GM12875 (cell line): ENCODE measurements around the gene CHKB.

ENCODE experiments used
- H3K4me3 ChIP-seq: one replicate; pipeline ENCODE4 v1.5.1; 2011; ENCODE audit warnings: low read depth, low read length, control low read depth
- TF ChIP-seq, protein P1 (sequence below): IDR thresholded peaks from 2 replicates; pipeline ENCODE4 v1.5.1; 2011; ENCODE audit warnings: low read depth, mild to moderate bottlenecking, control low read depth, inconsistent platforms, low read length, moderate library complexity, borderline replicate concordance; ENCODE audit not compliant: insufficient read depth

The CHKB gene

DNA sequence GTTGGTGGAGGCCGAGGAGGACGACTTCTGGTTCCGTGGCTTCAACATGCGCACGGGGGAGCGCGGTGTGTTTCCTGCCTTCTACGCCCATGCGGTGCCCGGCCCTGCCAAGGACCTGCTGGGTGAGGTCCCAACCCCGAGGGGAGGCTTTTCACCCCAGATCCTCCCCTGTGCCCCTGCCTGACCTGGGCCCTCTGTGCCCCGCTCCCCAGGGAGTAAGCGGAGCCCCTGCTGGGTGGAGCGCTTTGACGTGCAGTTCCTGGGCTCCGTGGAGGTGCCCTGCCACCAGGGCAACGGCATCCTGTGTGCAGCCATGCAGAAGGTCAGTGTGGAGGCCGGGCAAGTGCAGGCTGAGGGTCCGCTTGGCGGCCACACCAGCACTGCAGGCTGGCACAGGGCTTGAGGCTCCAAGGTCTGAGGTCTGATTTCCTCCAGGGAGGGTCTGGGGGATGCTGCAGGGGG, 23.0 kb upstream of the CHKB start:
- no peak overlapping the region for H3K4me3 ChIP-seq
- TF ChIP-seq, protein P1, sequence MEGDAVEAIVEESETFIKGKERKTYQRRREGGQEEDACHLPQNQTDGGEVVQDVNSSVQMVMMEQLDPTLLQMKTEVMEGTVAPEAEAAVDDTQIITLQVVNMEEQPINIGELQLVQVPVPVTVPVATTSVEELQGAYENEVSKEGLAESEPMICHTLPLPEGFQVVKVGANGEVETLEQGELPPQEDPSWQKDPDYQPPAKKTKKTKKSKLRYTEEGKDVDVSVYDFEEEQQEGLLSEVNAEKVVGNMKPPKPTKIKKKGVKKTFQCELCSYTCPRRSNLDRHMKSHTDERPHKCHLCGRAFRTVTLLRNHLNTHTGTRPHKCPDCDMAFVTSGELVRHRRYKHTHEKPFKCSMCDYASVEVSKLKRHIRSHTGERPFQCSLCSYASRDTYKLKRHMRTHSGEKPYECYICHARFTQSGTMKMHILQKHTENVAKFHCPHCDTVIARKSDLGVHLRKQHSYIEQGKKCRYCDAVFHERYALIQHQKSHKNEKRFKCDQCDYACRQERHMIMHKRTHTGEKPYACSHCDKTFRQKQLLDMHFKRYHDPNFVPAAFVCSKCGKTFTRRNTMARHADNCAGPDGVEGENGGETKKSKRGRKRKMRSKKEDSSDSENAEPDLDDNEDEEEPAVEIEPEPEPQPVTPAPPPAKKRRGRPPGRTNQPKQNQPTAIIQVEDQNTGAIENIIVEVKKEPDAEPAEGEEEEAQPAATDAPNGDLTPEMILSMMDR, result no peak

DNA sequence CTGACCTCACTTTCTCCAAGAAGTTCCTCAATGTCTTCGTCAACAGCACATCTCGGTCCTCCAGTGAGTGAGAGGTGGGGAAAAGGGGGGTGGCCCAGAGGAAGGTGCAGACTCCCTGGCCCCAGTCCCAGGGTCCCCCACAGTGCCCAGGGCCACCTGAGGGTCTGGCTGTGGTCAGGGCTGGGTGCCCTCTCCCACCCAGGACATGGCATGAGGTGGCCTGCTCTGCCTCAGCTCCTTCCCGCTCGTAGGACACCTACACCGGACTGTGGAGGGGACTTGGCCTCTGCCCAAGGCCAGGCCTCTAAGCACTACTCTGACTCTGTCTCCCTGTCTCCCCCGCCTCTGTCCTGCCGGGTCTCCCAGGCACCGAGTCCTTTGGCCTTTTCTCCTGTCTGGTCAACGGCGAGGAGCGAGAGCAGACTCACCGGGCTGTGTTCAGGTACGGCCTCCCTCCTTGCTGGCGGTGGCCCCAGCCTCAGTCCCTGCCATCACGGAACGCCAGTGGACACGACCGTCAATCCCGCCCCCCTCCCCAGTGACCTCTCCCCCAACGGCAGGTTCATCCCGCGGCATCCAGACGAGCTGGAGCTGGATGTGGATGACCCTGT, 22.5 kb upstream of the CHKB start:
- TF ChIP-seq, protein P1, result no peak

GRCh38 chr22:50604256-50605001, 21.8 kb upstream of the CHKB start:
- TF ChIP-seq, protein P1, result no peak
- H3K4me3 ChIP-seq, result no peak overlapping the region

More for the DNA sequence above, 22.5 kb upstream of the CHKB start:
- H3K4me3 ChIP-seq, result no peak overlapping the region

GRCh38 chr22:50603511-50604255, 21.0 kb upstream of the CHKB start:
- H3K4me3 ChIP-seq, result no peak overlapping the region
- TF ChIP-seq, protein P1, result no peak

DNA sequence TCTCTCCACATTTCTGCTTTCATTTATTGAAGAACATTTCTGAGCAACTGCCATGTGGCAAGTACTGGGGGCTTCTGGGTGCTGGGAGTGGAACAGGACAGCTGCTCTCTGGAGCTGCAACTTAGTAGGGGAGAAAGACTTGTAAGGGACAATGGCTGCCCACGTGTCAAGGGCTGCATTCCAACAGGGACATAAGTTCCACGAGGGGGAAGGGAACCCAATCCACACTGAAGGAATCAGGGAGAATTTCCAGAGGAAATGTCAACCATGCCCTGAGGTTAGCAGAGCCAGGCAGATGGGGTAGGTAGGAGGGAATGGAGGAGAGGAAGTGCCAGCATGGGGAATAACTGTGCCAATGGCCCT, 19.7 kb upstream of the CHKB start:
- TF ChIP-seq, protein P1, result no peak
- H3K4me3 ChIP-seq, result no peak overlapping the region

DNA sequence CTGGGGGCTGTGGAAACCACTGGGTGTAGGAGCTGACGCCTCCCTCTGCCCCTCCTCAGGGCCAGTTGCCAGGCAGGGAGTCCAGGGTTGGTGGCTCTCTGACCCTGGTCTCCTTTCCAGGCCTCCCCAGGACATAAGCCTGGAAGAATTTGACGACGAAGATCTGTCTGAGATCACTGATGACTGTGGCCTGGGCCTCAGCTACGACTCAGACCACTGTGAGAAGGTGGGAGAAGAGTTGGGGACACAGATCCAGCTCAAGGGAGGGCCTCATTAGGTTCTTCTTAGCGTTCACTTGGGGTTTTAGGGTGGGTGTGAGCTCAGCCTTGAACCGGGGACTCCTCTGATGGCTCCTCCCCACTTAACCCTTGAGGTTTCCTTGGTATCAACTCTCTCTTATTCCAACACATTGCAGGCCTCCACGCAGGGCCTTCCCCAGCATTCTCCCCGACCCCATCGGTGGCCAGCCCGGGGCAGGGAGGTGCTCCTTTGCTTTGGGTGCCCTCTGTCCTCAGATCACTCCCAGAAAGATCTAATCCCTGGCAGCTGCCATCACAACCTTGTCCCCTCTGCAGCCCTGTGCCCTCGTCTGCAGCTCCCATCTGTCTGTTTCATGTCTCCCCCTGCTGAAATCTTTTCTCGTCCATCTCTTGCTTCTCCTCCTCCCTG, 19.2 kb upstream of the CHKB start:
- TF ChIP-seq, protein P1, result no peak
- no peak overlapping the region for H3K4me3 ChIP-seq
